HCT116 (cell line): ENCODE data around the gene NTN3. TPM values are rescaled to one million over a fixed set of nuclear protein-coding genes. Genes with fewer than 3 reads are reported as not detected.

Experiments
- ATAC-seq: fragments of 200-7000 bp; cut with Tn5 transposase; 2 replicates; pipeline ENCODE4 v1.9.1; 2020; ENCODE audit warnings: mild to moderate bottlenecking, moderate library complexity
- BruUV-seq: library from RNA; stranded (reverse); fragments of 400-500 nt; replicated peaks from 2 replicates; lab custom pipeline; 2021; lab: Mats Ljungman, UMichigan
- CTCF ChIA-PET: fragments of 300-600 bp; sonication (Branson Sonifier 250); formaldehyde crosslinking; loops from one replicate; lab custom pipeline; 2021; ENCODE audit warnings: antibody characterized with exemption; lab: Charles Lee
- POLR2A ChIA-PET: fragments of 300-600, 350-600 bp; sonication (Branson Sonifier 250); formaldehyde crosslinking; loops from one replicate; lab custom pipeline; 2021; ENCODE audit warnings: antibody characterized with exemption; lab: Charles Lee
- RAD21 ChIA-PET, 2 experiments: fragments of 300-600 bp; sonication (Branson Sonifier 250); formaldehyde crosslinking; loops; one replicate each; lab custom pipeline; 2023; ENCODE audit warnings: low total read pairs in 2 of 2; ENCODE audit not compliant: uncharacterized antibody in 2 of 2, unreplicated experiment in 2 of 2, low non-redundant PET in 1 of 2; lab: Charles Lee
- DNase-seq: peaks from one replicate; pipeline ENCODE4 v3.0.0-alpha.2; 2010; ENCODE audit warnings: low read depth, low spot score
- H2AFZ ChIP-seq: fragments of 200-600 bp; shearing (Covaris generic), sonication (generic); 2 replicates; pipeline ENCODE4 v1.6.1; 2017; ENCODE audit warnings: low read depth, mixed run types, mixed read lengths, antibody characterized with exemption, low read length; ENCODE audit not compliant: poor library complexity, severe bottlenecking
- H3K27ac ChIP-seq: 2 replicates; pipeline ENCODE4 v1.5.1; 2012; ENCODE audit warnings: low read depth, low read length
- H3K27me3 ChIP-seq: fragments of 200-600 bp; sonication (generic); 2 replicates; pipeline ENCODE4 v1.6.1; 2016; ENCODE audit warnings: mixed run types, low read length, mixed read lengths; ENCODE audit not compliant: insufficient read depth
- H3K36me3 ChIP-seq, 2 experiments: fragments of 200-500 bp in 1 of 2; fragments of 200-600 bp in 1 of 2; sonication (Bioruptor generic) in 1 of 2; sonication (generic) in 1 of 2; 2 replicates each; pipeline versions ENCODE4 v1.5.1 to v1.6.1; 2014 to 2016; ENCODE audit warnings: low read length in 2 of 2, inconsistent platforms in 1 of 2, mixed read lengths in 1 of 2, mixed run types in 1 of 2; ENCODE audit not compliant: insufficient read depth in 2 of 2, control insufficient read depth in 1 of 2
- H3K4me1 ChIP-seq, 2 experiments: fragments of 200-600 bp in 1 of 2; sonication (generic) in 1 of 2; 2 replicates each; pipeline versions ENCODE4 v1.5.1 to v1.6.1; 2012 to 2017; ENCODE audit warnings: low read length in 2 of 2, inconsistent platforms in 1 of 2, mild to moderate bottlenecking in 1 of 2, mixed read lengths in 1 of 2, mixed run types in 1 of 2, moderate library complexity in 1 of 2; ENCODE audit not compliant: insufficient read depth in 2 of 2, control insufficient read depth in 1 of 2
- H3K4me2 ChIP-seq: fragments of 200-600 bp; sonication (generic); 2 replicates; pipeline ENCODE4 v1.6.1; 2017; ENCODE audit warnings: mixed run types, low read length, mixed read lengths
- H3K4me3 ChIP-seq, 2 experiments: fragments of 200-600 bp in 1 of 2; sonication (generic) in 1 of 2; replicated peaks in 1 of 2; 2 replicates each; pipeline ENCODE4 v1.5.1; 2011 to 2016; ENCODE audit warnings: low read length in 2 of 2, control low read depth in 1 of 2, low read depth in 1 of 2, mild to moderate bottlenecking in 1 of 2, mixed read lengths in 1 of 2, mixed run types in 1 of 2
- H3K79me2 ChIP-seq: fragments of 200-600 bp; sonication (generic); 2 replicates; pipeline ENCODE4 v1.6.1; 2017; ENCODE audit warnings: mild to moderate bottlenecking, mixed run types, low read length, moderate library complexity, mixed read lengths; ENCODE audit not compliant: insufficient read depth
- H3K9ac ChIP-seq: fragments of 200-600 bp; sonication (generic); 2 replicates; pipeline ENCODE4 v1.6.1; 2016; ENCODE audit warnings: low read length, mixed read lengths
- H3K9me2 ChIP-seq: fragments of 200-600 bp; sonication (generic), shearing (Covaris generic); 2 replicates; pipeline ENCODE4 v1.6.1; 2017; ENCODE audit warnings: mixed run types, mild to moderate bottlenecking, moderate library complexity; ENCODE audit not compliant: insufficient read depth
- H3K9me3 ChIP-seq, 2 experiments: fragments of 200-500 bp in 1 of 2; fragments of 200-600 bp in 1 of 2; sonication (Bioruptor generic) in 1 of 2; sonication (generic) in 1 of 2; 2 replicates each; pipeline ENCODE4 v1.6.1; 2014 to 2017; ENCODE audit warnings: low read length in 2 of 2, mixed read lengths in 2 of 2, inconsistent platforms in 1 of 2, low read depth in 1 of 2, mild to moderate bottlenecking in 1 of 2, mixed run types in 1 of 2, moderate library complexity in 1 of 2; ENCODE audit not compliant: control insufficient read depth in 1 of 2, insufficient read depth in 1 of 2
- H4K20me1 ChIP-seq: fragments of 200-600 bp; sonication (generic), shearing (Covaris generic); 2 replicates; pipeline ENCODE4 v1.6.1; 2017; ENCODE audit warnings: mixed run types, mild to moderate bottlenecking, moderate library complexity; ENCODE audit not compliant: insufficient read depth
- ZFX ChIP-seq: fragments of 450-650 bp; IDR thresholded peaks from 2 replicates; pipeline ENCODE4 v1.6.1; 2017
- intact Hi-C: fragments of 100-400 bp; cut with micrococcal nuclease; formaldehyde crosslinking; loops from 2 replicates; pipeline ENCODE4 v1.10.0; 2022
- microRNA-seq: library from miRNA; unstranded; fragments of <30 nt; microRNA quantifications from one replicate; pipeline ENCODE4, GENCODE V29; 2016; ENCODE audit warnings: borderline number of aligned reads
- total RNA-seq: library from RNA; stranded (reverse); gene quantifications from one replicate; pipeline ENCODE4 v1.2.1, GENCODE V29; 2021; ENCODE audit not compliant: unreplicated experiment
- TF ChIP-seq, protein P1 (sequence below), 3 experiments: fragments of 200-600 bp in 1 of 3; sonication (generic) in 1 of 3; IDR thresholded peaks in 2 of 3; conservative IDR thresholded peaks in 1 of 3; 2 replicates each; pipeline ENCODE4 v1.5.1; 2012 to 2017; ENCODE audit warnings: low read depth in 2 of 3, low read length in 2 of 3, antibody characterized with exemption in 1 of 3, borderline replicate concordance in 1 of 3, control low read depth in 1 of 3, mild to moderate bottlenecking in 1 of 3, mixed read lengths in 1 of 3, mixed run types in 1 of 3, moderate library complexity in 1 of 3; ENCODE audit not compliant: insufficient read depth in 1 of 3

NTN3 gene
- total RNA-seq, 1 experiment from 2014 or later: 0.30 TPM

DNA sequence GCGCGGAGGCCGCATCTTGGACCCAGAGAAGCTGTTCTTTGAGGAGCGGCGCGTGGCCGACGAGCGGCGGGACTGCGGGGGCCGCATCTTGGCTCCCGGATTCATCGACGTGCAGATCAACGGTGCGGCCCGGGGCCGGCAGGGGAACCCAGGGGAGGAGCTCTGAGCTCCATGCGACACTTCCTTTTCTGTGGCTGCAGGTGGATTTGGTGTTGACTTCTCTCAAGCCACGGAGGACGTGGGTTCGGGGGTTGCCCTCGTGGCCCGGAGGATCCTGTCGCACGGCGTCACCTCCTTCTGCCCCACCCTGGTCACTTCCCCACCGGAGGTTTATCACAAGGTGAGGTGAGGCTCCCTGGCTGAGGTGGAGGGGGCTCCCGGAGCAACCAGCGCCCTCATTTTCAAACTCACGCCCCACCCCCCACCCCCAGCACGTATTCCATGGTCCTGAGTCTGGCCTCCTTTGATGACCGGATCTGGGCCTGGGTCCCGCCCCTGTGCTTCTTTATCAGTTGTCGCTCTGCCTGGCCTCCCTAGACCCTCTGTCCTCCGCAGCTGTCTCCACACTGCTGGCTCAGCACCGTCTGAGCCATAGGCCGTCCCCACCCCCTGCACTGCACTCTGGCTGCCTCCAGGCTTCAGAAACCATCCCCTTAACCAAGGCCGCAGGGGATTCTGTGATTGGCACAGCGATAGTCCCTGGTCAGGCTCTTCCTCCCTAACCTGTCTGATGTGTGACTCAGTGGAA, 49.9 kb downstream of the NTN3 start:
- peak overlapping the region; percentile 57 for H3K27ac ChIP-seq
- ATAC-seq: peak; percentile 71
- H2AFZ ChIP-seq: no peak overlapping the region
- intact Hi-C loops: no loop called here
- POLR2A ChIA-PET: interaction anchor here (1.1 to 1.8 kb wide), 2 partner anchors 12 to 252 kb away, joined by 3 to 6 read pairs; no protein-coding TSS in a partner anchor
- H3K27me3 ChIP-seq: no peaks in the 10 kb centered on the region
- peaks cover 9 to 20% of the 10 kb centered on the region in 2 experiments; a peak in 2 of 4 replicates for H3K36me3 ChIP-seq
- RAD21 ChIA-PET: no interaction called here
- H3K79me2 ChIP-seq: peaks cover 67% of the 10 kb centered on the region
- H3K9ac ChIP-seq: peak overlapping the region; percentile 94
- peaks cover 5% of the 10 kb centered on the region; the same call in 1 of the 2 replicates for H4K20me1 ChIP-seq
- DNase-seq: no peak
- H3K4me3 ChIP-seq: peak overlapping the region; percentile 77 to 89
- no TSS peak for BruUV-seq
- peak overlapping the region; percentile 99 for H3K4me2 ChIP-seq
- CTCF ChIA-PET: no interaction called here
- H3K9me2 ChIP-seq: no peaks in the 10 kb centered on the region
- H3K9me3 ChIP-seq: no peaks in the 10 kb centered on the region
- peaks cover 11 to 36% of the 10 kb centered on the region in 2 experiments for H3K4me1 ChIP-seq
- TF ChIP-seq, protein P1, sequence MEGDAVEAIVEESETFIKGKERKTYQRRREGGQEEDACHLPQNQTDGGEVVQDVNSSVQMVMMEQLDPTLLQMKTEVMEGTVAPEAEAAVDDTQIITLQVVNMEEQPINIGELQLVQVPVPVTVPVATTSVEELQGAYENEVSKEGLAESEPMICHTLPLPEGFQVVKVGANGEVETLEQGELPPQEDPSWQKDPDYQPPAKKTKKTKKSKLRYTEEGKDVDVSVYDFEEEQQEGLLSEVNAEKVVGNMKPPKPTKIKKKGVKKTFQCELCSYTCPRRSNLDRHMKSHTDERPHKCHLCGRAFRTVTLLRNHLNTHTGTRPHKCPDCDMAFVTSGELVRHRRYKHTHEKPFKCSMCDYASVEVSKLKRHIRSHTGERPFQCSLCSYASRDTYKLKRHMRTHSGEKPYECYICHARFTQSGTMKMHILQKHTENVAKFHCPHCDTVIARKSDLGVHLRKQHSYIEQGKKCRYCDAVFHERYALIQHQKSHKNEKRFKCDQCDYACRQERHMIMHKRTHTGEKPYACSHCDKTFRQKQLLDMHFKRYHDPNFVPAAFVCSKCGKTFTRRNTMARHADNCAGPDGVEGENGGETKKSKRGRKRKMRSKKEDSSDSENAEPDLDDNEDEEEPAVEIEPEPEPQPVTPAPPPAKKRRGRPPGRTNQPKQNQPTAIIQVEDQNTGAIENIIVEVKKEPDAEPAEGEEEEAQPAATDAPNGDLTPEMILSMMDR (IDR thresholded peaks at IDR 0.05 in 2 of 3, conservative IDR thresholded peaks at IDR 0.05 in 1 of 3; ENCODE audit: borderline replicate concordance in 1 of 3, insufficient read depth in 1 of 3, low read depth in 2 of 3, low read length in 2 of 3): 0 out of 6 replicates have a peak, but pooled peaks of 1 of the 3 experiments have one; percentile 8
- TF ChIP-seq ZFX: no peak

Small RNA genes within 50 kb of the gene (microRNA-seq; reads per million reads assigned to microRNA genes)
- gene MIR6767 (2.0 reads per million), gene MIR6768 (1.2 reads per million)

Other genes starting within 250 kb of the NTN3 start
- 40.7 TPM for gene E4F1, start 247.7 kb upstream of the NTN3 start, total RNA-seq
- gene DNASE1L2, start 234.9 kb upstream of the NTN3 start, total RNA-seq: 1.9 TPM
- 140 TPM for gene ECI1, start 219.7 kb upstream of the NTN3 start, total RNA-seq
- gene RNPS1, start 203.2 kb upstream of the NTN3 start, total RNA-seq: 257 TPM
- gene ABCA3, start 130.6 kb upstream of the NTN3 start, total RNA-seq: 5.4 TPM
- 60.8 TPM for gene CCNF, start 41.9 kb upstream of the NTN3 start, total RNA-seq
- gene TEDC2, start 11.2 kb upstream of the NTN3 start, total RNA-seq: 26.5 TPM
- 24.6 TPM for gene TBC1D24, start 3.8 kb downstream of the NTN3 start, total RNA-seq
- 187 TPM for gene ATP6V0C, start 42.7 kb downstream of the NTN3 start, total RNA-seq
- 42.9 TPM for gene AMDHD2, start 49.1 kb downstream of the NTN3 start, total RNA-seq
- 0.32 TPM for gene CEMP1, start 60.1 kb downstream of the NTN3 start, total RNA-seq
- 36.1 TPM for gene PDPK1, start 66.7 kb downstream of the NTN3 start, total RNA-seq
- gene KCTD5, start 211.2 kb downstream of the NTN3 start, total RNA-seq: 42.1 TPM
- 3.3 TPM for gene PRSS27, start 248.9 kb downstream of the NTN3 start, total RNA-seq